ENCODE results near the gene ROBO1.

DNA sequence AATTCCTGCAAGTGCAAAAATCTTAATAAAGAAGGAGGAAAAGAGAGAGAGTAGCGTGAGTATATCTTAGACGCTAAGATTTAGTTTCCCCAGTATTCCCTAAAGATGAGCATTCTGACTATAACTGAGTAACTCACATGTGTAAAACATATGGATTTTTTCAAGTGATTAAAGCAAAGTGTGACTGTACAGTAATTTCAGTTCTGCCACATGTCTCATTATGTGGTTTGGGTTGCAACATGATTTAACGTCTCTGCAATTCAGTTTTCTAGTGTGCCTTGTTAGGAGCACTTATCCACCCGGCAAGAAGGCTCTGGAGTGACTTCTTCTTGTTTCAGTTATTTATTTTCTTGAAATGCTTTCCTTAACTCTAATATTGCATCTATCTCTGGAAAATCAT, 514.1 kb downstream of the ROBO1 start:
- TF ChIP-seq, protein P1, sequence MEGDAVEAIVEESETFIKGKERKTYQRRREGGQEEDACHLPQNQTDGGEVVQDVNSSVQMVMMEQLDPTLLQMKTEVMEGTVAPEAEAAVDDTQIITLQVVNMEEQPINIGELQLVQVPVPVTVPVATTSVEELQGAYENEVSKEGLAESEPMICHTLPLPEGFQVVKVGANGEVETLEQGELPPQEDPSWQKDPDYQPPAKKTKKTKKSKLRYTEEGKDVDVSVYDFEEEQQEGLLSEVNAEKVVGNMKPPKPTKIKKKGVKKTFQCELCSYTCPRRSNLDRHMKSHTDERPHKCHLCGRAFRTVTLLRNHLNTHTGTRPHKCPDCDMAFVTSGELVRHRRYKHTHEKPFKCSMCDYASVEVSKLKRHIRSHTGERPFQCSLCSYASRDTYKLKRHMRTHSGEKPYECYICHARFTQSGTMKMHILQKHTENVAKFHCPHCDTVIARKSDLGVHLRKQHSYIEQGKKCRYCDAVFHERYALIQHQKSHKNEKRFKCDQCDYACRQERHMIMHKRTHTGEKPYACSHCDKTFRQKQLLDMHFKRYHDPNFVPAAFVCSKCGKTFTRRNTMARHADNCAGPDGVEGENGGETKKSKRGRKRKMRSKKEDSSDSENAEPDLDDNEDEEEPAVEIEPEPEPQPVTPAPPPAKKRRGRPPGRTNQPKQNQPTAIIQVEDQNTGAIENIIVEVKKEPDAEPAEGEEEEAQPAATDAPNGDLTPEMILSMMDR (IDR thresholded peaks at IDR 0.05; ENCODE audit: low read length) = no peak
- TF ChIP-seq EZH2 (optimal IDR thresholded peaks at IDR 0.05; ENCODE audit: low read depth, low read length) = no peak

Data from MM.1S (cell line).